Sciatic nerve (tissue), 2 donors: ENCODE measurements around the gene CCNL2. TPM values are rescaled to one million over a fixed set of nuclear protein-coding genes. Genes with fewer than 3 reads are reported as not detected.
A peak's percentile ranks its signal among the peaks of the same experiment; 100 is the strongest.
"Not testable (repeated sequence)": the region's sequence is repeated elsewhere in the genome, so short reads cannot be mapped to it uniquely, and the experiment has no call there.

Experiments used
- ATAC-seq: fragments of 200-7000 bp; cut with Tn5 transposase; one replicate; pipeline ENCODE4 v1.9.1; 2020; ENCODE audit warnings: mild to moderate bottlenecking, moderate library complexity
- DNase-seq: peaks from one replicate; pipeline ENCODE4 v3.0.0-alpha.2; 2020; ENCODE audit warnings: low spot score
- intact Hi-C: fragments of 100-400 bp; cut with DNase I; formaldehyde crosslinking; loops from one replicate; pipeline ENCODE4 v1.14.2; 2022
- total RNA-seq: library from RNA; stranded (reverse); fragmentation: NEBNext Ultra II Directional; extraction: Animal tissue kit (Norgen Biotek cat#: 25700); gene quantifications from one replicate; pipeline ENCODE4 v1.2.1, GENCODE V29; 2021
- donor health status: DM: no; HTN: no; CAD: no.
- donor health status: DM: no; HTN: no; CAD: no.

Gene CCNL2
- total RNA-seq, 1 donor from 2014 or later, result 207 TPM

- intact Hi-C loops, result no loop called here
These were observed 22.9 kb upstream of the CCNL2 start for GRCh38 chr1:1421907-1422464.

GRCh38 chr1:1421147-1421906 lies 22.2 kb upstream of the CCNL2 start, which contains the start of gene ANKRD65:
TSS of gene ANKRD65 (minus strand) at chr1:1421276. CDS start at chr1:1421005, 271 bp downstream.
- ATAC-seq, result peak; percentile 40
- no peak for DNase-seq
- intact Hi-C loops, result no loop called here

More at GRCh38 chr1:1421907-1422464, 22.9 kb upstream of the CCNL2 start:
- ATAC-seq, result no peak
- no peak for DNase-seq

GRCh38 chr1:1420654-1421141 lies 21.6 kb upstream of the CCNL2 start:
- intact Hi-C loops, result no loop called here
- ATAC-seq (peak; percentile 20), DNase-seq (no peak)

- intact Hi-C loops, result no loop called here
- ATAC-seq (peak; percentile 51), DNase-seq (peak; percentile 64)
These were observed 20.9 kb upstream of the CCNL2 start for GRCh38 chr1:1419813-1420653.

- peak; percentile 30 for ATAC-seq
- intact Hi-C loops, result no loop called here
- DNase-seq, result no peak
These were observed 20.3 kb upstream of the CCNL2 start for GRCh38 chr1:1419363-1419812.

GRCh38 chr1:1418464-1419362 lies 19.6 kb upstream of the CCNL2 start:
- intact Hi-C loops, result no loop called here
- ATAC-seq, result no peak

GRCh38 chr1:1417825-1418463 lies 18.8 kb upstream of the CCNL2 start:
- DNase-seq, ATAC-seq, intact Hi-C loops: not testable (repeated sequence)

More at GRCh38 chr1:1418464-1419362, 19.6 kb upstream of the CCNL2 start:
- DNase-seq, result no peak

GRCh38 chr1:1417396-1417795 lies 18.3 kb upstream of the CCNL2 start:
- intact Hi-C loops, ATAC-seq, DNase-seq: not testable (repeated sequence)

GRCh38 chr1:1415751-1416150 lies 16.6 kb upstream of the CCNL2 start:
- no peak for DNase-seq
- intact Hi-C loops, result no loop called here

GRCh38 chr1:1412311-1412902 lies 13.3 kb upstream of the CCNL2 start:
- ATAC-seq, DNase-seq, intact Hi-C loops: not testable (repeated sequence)

More at GRCh38 chr1:1415751-1416150, 16.6 kb upstream of the CCNL2 start:
- no peak for ATAC-seq

- no peak for ATAC-seq
- intact Hi-C loops, result no loop called here
- no peak for DNase-seq
These were observed 12.5 kb upstream of the CCNL2 start for GRCh38 chr1:1411626-1412025.

- DNase-seq, ATAC-seq: not testable (repeated sequence)
These were observed 11.1 kb upstream of the CCNL2 start for GRCh38 chr1:1410238-1410637.

GRCh38 chr1:1407636-1408318 lies 8.6 kb upstream of the CCNL2 start:
- ATAC-seq, result no peak
- intact Hi-C loops, result no loop called here
- DNase-seq, result no peak

More at GRCh38 chr1:1410238-1410637, 11.1 kb upstream of the CCNL2 start:
- intact Hi-C loops, result not testable (repeated sequence)

- peak; percentile 97 for DNase-seq
- intact Hi-C loops, result no loop called here
- peak; percentile 99 for ATAC-seq
These were observed 7.9 kb upstream of the CCNL2 start, which contains the start of gene MRPL20 for GRCh38 chr1:1406821-1407635. TSS of gene MRPL20 (minus strand) at chr1:1407293. CDS start at chr1:1407217, 76 bp downstream.

- DNase-seq (no peak), ATAC-seq (no peak)
- intact Hi-C loops, result no loop called here
These were observed 7.1 kb upstream of the CCNL2 start for GRCh38 chr1:1406101-1406820.
